ENCODE measurements around the gene PEX14. TPM values are rescaled to one million over a fixed set of nuclear protein-coding genes. Genes with fewer than 3 reads are reported as not detected.

PEX14 gene
- total RNA-seq, 1 experiment from 2014 or later = 36.0 TPM

DNA sequence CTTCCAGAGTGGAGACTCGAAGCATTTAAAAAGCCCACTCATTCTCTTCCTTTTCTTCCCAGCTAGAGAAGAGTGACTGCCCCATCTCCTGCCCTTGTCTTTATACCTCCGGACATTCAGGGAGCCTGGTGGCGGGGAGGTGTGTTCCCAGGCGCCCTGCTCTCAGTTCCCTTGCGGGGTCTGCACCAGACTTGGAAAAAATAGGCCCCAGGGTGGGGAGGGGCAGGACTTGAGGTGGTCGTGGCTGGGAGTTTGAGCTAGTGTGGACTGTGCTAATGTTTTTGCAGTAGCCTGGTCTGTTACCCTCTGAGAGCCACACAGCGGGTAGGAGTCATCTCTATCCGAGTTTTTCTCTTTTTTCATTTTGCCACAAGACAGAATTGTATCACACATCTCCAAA is 139.1 kb downstream of the PEX14 start:
- in situ Hi-C loops (cut with HindIII; ENCODE audit: low pct_unique_long_range_greater_than_20kb, low sequenced_read_pairs) = no loop called here

DNA sequence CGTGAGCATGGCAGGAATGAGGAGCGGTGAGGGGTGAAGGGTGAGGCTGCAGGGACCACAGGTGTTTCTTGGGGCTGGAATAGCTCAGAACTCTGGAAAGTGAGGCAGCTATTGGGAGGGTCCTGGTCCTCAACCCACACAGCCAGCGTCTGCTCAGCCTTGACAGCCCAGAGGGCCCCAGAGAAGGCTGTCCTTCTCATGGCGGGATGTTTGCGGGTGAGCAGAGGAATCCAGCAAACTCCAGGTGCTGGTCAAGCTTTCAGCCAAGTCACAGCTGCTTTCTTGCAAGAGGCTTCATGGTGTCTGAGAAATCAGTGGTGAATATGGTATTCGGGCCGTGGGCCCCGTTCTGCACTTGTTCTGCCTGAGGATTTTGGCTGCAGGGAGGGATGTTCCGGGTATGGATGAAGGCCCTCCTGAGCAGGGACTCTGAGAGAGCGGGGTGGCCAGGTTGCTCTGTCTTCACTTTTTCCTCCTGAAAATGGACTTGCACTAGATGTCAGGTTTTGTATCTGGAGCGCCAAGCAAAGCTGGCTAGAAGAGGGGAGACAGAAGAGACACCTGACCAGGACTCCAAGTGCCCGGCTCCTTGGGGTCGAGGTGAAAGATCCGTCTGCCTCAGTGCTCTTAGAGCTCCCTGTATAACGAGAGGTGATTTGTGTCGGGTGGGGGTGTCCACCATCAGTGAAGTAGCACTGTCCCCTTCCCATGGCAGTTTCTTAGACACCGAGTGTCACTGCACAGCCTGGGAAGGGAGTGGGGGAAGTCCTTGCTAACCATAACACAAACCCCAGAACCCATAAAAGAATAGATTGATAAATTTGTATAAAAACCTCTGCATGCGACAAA is 139.9 kb downstream of the PEX14 start:
- Histone ChIP-seq H3K36me3 (ENCODE audit: control insufficient read depth, insufficient read depth, low read length) (no peaks in the 10 kb centered on the region), H3K4me1 (ENCODE audit: control insufficient read depth, insufficient read depth, low read length) (no peaks in the 10 kb centered on the region), H3K4me3 (ENCODE audit: low read depth in 2 of 2, low read length in 2 of 2) (no peak overlapping the region), H3K27ac (ENCODE audit: low read length) (no peak overlapping the region), H3K27me3 (ENCODE audit: control insufficient read depth, insufficient read depth, low read length) (no peaks in the 10 kb centered on the region), H3K9me3 (ENCODE audit: control insufficient read depth, insufficient read depth, low read depth, low read length) (no peaks in the 10 kb centered on the region)
- ChIA-PET CTCF (no interaction called here), POLR2A (no interaction called here)
- DNase-seq (ENCODE audit: low read depth, low spot score) (no peak), ATAC-seq (no peak)
- in situ Hi-C loops (cut with HindIII; ENCODE audit: low pct_unique_long_range_greater_than_20kb, low sequenced_read_pairs) (no loop called here), intact Hi-C loops (cut with micrococcal nuclease; ENCODE audit: unreplicated experiment) (no loop called here)
- BruUV-seq (replicated peaks) = no TSS peak
- no peak for TF ChIP-seq SIN3A (IDR thresholded peaks at IDR 0.05; ENCODE audit: borderline replicate concordance, insufficient read depth, low read depth, low read length)
- TF ChIP-seq, protein P1, sequence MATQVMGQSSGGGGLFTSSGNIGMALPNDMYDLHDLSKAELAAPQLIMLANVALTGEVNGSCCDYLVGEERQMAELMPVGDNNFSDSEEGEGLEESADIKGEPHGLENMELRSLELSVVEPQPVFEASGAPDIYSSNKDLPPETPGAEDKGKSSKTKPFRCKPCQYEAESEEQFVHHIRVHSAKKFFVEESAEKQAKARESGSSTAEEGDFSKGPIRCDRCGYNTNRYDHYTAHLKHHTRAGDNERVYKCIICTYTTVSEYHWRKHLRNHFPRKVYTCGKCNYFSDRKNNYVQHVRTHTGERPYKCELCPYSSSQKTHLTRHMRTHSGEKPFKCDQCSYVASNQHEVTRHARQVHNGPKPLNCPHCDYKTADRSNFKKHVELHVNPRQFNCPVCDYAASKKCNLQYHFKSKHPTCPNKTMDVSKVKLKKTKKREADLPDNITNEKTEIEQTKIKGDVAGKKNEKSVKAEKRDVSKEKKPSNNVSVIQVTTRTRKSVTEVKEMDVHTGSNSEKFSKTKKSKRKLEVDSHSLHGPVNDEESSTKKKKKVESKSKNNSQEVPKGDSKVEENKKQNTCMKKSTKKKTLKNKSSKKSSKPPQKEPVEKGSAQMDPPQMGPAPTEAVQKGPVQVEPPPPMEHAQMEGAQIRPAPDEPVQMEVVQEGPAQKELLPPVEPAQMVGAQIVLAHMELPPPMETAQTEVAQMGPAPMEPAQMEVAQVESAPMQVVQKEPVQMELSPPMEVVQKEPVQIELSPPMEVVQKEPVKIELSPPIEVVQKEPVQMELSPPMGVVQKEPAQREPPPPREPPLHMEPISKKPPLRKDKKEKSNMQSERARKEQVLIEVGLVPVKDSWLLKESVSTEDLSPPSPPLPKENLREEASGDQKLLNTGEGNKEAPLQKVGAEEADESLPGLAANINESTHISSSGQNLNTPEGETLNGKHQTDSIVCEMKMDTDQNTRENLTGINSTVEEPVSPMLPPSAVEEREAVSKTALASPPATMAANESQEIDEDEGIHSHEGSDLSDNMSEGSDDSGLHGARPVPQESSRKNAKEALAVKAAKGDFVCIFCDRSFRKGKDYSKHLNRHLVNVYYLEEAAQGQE (IDR thresholded peaks at IDR 0.05; ENCODE audit: insufficient read depth in 1 of 2, low read depth in 2 of 2, low read length in 1 of 2) = no peak
- no peak for TF ChIP-seq TCF7L2 (IDR thresholded peaks at IDR 0.05; ENCODE audit: low read depth, low read length)
- TF ChIP-seq, protein P2, sequence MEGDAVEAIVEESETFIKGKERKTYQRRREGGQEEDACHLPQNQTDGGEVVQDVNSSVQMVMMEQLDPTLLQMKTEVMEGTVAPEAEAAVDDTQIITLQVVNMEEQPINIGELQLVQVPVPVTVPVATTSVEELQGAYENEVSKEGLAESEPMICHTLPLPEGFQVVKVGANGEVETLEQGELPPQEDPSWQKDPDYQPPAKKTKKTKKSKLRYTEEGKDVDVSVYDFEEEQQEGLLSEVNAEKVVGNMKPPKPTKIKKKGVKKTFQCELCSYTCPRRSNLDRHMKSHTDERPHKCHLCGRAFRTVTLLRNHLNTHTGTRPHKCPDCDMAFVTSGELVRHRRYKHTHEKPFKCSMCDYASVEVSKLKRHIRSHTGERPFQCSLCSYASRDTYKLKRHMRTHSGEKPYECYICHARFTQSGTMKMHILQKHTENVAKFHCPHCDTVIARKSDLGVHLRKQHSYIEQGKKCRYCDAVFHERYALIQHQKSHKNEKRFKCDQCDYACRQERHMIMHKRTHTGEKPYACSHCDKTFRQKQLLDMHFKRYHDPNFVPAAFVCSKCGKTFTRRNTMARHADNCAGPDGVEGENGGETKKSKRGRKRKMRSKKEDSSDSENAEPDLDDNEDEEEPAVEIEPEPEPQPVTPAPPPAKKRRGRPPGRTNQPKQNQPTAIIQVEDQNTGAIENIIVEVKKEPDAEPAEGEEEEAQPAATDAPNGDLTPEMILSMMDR (IDR thresholded peaks at IDR 0.05) = no peak
- no peak for TF ChIP-seq POLR2AphosphoS5 (IDR thresholded peaks at IDR 0.05; ENCODE audit: low read depth, low read length)

More for the DNA sequence above, 139.1 kb downstream of the PEX14 start:
- TF ChIP-seq, protein P1 (IDR thresholded peaks at IDR 0.05; ENCODE audit: insufficient read depth in 1 of 2, low read depth in 2 of 2, low read length in 1 of 2) = no peak
- TF ChIP-seq TCF7L2 (IDR thresholded peaks at IDR 0.05; ENCODE audit: low read depth, low read length) = no peak
- Histone ChIP-seq H3K36me3 (ENCODE audit: control insufficient read depth, insufficient read depth, low read length) (no peaks in the 10 kb centered on the region), H3K9me3 (ENCODE audit: control insufficient read depth, insufficient read depth, low read depth, low read length) (no peaks in the 10 kb centered on the region), H3K4me1 (ENCODE audit: control insufficient read depth, insufficient read depth, low read length) (no peaks in the 10 kb centered on the region), H3K27ac (ENCODE audit: low read length) (no peak overlapping the region), H3K27me3 (ENCODE audit: control insufficient read depth, insufficient read depth, low read length) (no peaks in the 10 kb centered on the region), H3K4me3 (ENCODE audit: low read depth in 2 of 2, low read length in 2 of 2) (no peak overlapping the region)
- intact Hi-C loops (cut with micrococcal nuclease; ENCODE audit: unreplicated experiment) = no loop called here
- BruUV-seq (replicated peaks) = no TSS peak
- POLR2A ChIA-PET = no interaction called here
- ATAC-seq (no peak), DNase-seq (ENCODE audit: low read depth, low spot score) (no peak)
- CTCF ChIA-PET = no interaction called here

Measured in Panc1 (cell line).